A549 (cell line): ENCODE results near the gene NUDT14.

Source experiments
- CHD2 ChIP-seq: fragments of 150-350 bp; IDR thresholded peaks from 2 replicates; pipeline ENCODE4 v1.6.1; 2014; ENCODE audit warnings: low read length; ENCODE audit not compliant: partially characterized antibody
- EP300 ChIP-seq, 2 experiments: fragments of >200 bp; sonication (Bioruptor Twin); formaldehyde crosslinking; IDR thresholded peaks; 2 replicates in 1 of 2; 3 replicates in 1 of 2; pipeline ENCODE4 v1.6.1; 2016 to 2017
- GATA3 ChIP-seq: IDR thresholded peaks from 2 replicates; pipeline ENCODE4 v1.6.1; 2012; ENCODE audit warnings: borderline replicate concordance
- JUNB ChIP-seq: fragments of >200 bp; sonication (Bioruptor Twin); formaldehyde crosslinking; IDR thresholded peaks from 2 replicates; pipeline ENCODE4 v1.6.1; 2016
- KDM5A ChIP-seq: fragments of 200-600 bp; sonication (generic); IDR thresholded peaks from 2 replicates; pipeline ENCODE4 v1.6.1; 2016; ENCODE audit warnings: antibody characterized with exemption, mild to moderate bottlenecking
- POLR2A ChIP-seq: IDR thresholded peaks from 2 replicates; pipeline ENCODE4 v1.6.1; 2012; ENCODE audit warnings: mild to moderate bottlenecking, low read length
- RFX5 ChIP-seq: fragments of 450-650 bp; IDR thresholded peaks from 2 replicates; pipeline ENCODE4 v1.7.1; 2014; ENCODE audit warnings: antibody characterized with exemption, mild to moderate bottlenecking, moderate library complexity
- TF ChIP-seq, protein P1 (sequence below): fragments of >200 bp; sonication (Bioruptor Twin); formaldehyde crosslinking; IDR thresholded peaks from 3 replicates; pipeline ENCODE4 v1.5.1; 2016
- TF ChIP-seq, protein P2 (sequence below): fragments of 200-600 bp; sonication (generic); IDR thresholded peaks from 2 replicates; pipeline ENCODE4 v1.6.1; 2016; ENCODE audit warnings: antibody characterized with exemption, mild to moderate bottlenecking, moderate library complexity

DNA sequence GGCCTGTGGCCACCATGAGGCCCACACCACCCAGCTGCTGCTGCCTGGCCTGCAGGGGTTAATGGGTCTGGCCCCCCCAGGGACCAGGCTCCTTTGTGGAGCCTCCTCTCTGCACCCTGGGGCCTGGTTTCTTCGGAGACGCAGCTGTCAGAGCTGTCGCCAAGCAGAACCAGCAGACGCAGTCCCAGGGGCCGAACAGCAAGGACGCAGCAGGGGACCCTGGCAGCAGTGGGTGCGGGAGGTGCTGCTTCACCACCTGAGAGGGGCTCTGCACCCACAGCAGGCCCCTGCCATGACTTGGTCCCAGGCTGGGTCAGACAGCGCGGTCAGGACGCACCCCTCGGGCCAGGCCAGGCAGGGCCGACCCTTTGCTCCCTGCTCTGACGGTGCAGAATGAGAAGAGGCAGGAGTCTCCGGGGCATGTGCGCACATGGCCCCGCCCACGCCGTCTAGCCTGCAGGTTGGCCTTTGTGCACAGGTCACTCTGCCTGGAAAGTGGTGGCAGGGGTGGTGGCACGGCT lies 43.0 kb downstream of the NUDT14 start:
- TF ChIP-seq JUNB (no peak), RFX5 (no peak), EP300 (IDR thresholded peaks at IDR 0.05) (no peak), POLR2A (no peak), GATA3 (no peak), CHD2 (no peak), KDM5A (no peak)
- TF ChIP-seq, protein P1, sequence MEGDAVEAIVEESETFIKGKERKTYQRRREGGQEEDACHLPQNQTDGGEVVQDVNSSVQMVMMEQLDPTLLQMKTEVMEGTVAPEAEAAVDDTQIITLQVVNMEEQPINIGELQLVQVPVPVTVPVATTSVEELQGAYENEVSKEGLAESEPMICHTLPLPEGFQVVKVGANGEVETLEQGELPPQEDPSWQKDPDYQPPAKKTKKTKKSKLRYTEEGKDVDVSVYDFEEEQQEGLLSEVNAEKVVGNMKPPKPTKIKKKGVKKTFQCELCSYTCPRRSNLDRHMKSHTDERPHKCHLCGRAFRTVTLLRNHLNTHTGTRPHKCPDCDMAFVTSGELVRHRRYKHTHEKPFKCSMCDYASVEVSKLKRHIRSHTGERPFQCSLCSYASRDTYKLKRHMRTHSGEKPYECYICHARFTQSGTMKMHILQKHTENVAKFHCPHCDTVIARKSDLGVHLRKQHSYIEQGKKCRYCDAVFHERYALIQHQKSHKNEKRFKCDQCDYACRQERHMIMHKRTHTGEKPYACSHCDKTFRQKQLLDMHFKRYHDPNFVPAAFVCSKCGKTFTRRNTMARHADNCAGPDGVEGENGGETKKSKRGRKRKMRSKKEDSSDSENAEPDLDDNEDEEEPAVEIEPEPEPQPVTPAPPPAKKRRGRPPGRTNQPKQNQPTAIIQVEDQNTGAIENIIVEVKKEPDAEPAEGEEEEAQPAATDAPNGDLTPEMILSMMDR = no peak
- TF ChIP-seq, protein P2, sequence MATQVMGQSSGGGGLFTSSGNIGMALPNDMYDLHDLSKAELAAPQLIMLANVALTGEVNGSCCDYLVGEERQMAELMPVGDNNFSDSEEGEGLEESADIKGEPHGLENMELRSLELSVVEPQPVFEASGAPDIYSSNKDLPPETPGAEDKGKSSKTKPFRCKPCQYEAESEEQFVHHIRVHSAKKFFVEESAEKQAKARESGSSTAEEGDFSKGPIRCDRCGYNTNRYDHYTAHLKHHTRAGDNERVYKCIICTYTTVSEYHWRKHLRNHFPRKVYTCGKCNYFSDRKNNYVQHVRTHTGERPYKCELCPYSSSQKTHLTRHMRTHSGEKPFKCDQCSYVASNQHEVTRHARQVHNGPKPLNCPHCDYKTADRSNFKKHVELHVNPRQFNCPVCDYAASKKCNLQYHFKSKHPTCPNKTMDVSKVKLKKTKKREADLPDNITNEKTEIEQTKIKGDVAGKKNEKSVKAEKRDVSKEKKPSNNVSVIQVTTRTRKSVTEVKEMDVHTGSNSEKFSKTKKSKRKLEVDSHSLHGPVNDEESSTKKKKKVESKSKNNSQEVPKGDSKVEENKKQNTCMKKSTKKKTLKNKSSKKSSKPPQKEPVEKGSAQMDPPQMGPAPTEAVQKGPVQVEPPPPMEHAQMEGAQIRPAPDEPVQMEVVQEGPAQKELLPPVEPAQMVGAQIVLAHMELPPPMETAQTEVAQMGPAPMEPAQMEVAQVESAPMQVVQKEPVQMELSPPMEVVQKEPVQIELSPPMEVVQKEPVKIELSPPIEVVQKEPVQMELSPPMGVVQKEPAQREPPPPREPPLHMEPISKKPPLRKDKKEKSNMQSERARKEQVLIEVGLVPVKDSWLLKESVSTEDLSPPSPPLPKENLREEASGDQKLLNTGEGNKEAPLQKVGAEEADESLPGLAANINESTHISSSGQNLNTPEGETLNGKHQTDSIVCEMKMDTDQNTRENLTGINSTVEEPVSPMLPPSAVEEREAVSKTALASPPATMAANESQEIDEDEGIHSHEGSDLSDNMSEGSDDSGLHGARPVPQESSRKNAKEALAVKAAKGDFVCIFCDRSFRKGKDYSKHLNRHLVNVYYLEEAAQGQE = no peak
